MM.1S (cell line): Measurements from ENCODE around the gene LRRC56.

Experiments used
- DNase-seq: peaks from one replicate; pipeline ENCODE4 v3.0.0-alpha.2; 2015
- H2AFZ ChIP-seq: fragments of 300-600 bp; sonication (generic); 2 replicates; pipeline ENCODE4 v1.6.0; 2016; ENCODE audit warnings: antibody characterized with exemption, low read length
- H3F3A ChIP-seq: fragments of 300-600 bp; sonication (generic); 2 replicates; pipeline ENCODE4 v1.6.1; 2016; ENCODE audit warnings: mild to moderate bottlenecking, antibody characterized with exemption, low read length, moderate library complexity, mixed read lengths; ENCODE audit not compliant: insufficient read depth
- H3K27ac ChIP-seq: fragments of 300-600 bp; sonication (generic); 2 replicates; pipeline ENCODE4 v1.5.1; 2016; ENCODE audit warnings: mild to moderate bottlenecking, low read length
- H3K27me3 ChIP-seq: fragments of 300-600 bp; sonication (generic); replicated peaks from 2 replicates; pipeline ENCODE4 v1.6.0; 2016; ENCODE audit warnings: low read length; ENCODE audit not compliant: insufficient read depth
- H3K36me3 ChIP-seq: fragments of 300-600 bp; sonication (generic); replicated peaks from 2 replicates; pipeline ENCODE4 v1.6.1; 2016; ENCODE audit warnings: mild to moderate bottlenecking, low read length, mixed read lengths; ENCODE audit not compliant: insufficient read depth
- H3K4me1 ChIP-seq: fragments of 300-600 bp; sonication (generic); 2 replicates; pipeline ENCODE4 v1.6.1; 2016; ENCODE audit warnings: low read length, mixed read lengths
- H3K4me2 ChIP-seq: fragments of 300-600 bp; sonication (generic); 2 replicates; pipeline ENCODE4 v1.6.0; 2016; ENCODE audit warnings: low read depth, low read length
- H3K4me3 ChIP-seq: fragments of 300-600 bp; sonication (generic); 2 replicates; pipeline ENCODE4 v1.5.1; 2016; ENCODE audit warnings: low read length, mixed read lengths
- H3K79me2 ChIP-seq: fragments of 300-600 bp; sonication (generic); 2 replicates; pipeline ENCODE4 v1.6.1; 2016; ENCODE audit warnings: mixed run types, low read length, mixed read lengths
- H3K9ac ChIP-seq: fragments of 300-600 bp; sonication (generic); 2 replicates; pipeline ENCODE4 v1.6.1; 2016; ENCODE audit warnings: low read length, mixed read lengths
- H3K9me2 ChIP-seq: fragments of 300-600 bp; sonication (generic); replicated peaks from 2 replicates; pipeline ENCODE4 v1.6.1; 2016; ENCODE audit warnings: mild to moderate bottlenecking, low read length, mixed read lengths; ENCODE audit not compliant: insufficient read depth
- H3K9me3 ChIP-seq: fragments of 300-600 bp; sonication (generic); replicated peaks from 2 replicates; pipeline ENCODE4 v1.6.1; 2016; ENCODE audit warnings: mild to moderate bottlenecking, low read length, mixed read lengths; ENCODE audit not compliant: insufficient read depth
- H4K20me1 ChIP-seq: fragments of 300-600 bp; sonication (generic); 2 replicates; pipeline ENCODE4 v1.6.1; 2016; ENCODE audit warnings: mild to moderate bottlenecking, low read length, moderate library complexity, mixed read lengths; ENCODE audit not compliant: insufficient read depth
- CTCF ChIP-seq: fragments of 300-600 bp; sonication (generic); IDR thresholded peaks from 2 replicates; pipeline ENCODE4 v1.5.1; 2016; ENCODE audit warnings: antibody characterized with exemption, low read length, mixed read lengths
- EZH2 ChIP-seq: fragments of 300-600 bp; sonication (generic); optimal IDR thresholded peaks from 2 replicates; pipeline ENCODE3; 2017; ENCODE audit warnings: low read depth, mild to moderate bottlenecking, antibody characterized with exemption, low read length, mixed read lengths
- EZH2phosphoT487 ChIP-seq: fragments of 300-600 bp; sonication (generic); IDR thresholded peaks from 2 replicates; pipeline ENCODE4 v1.6.1; 2018; ENCODE audit warnings: antibody characterized with exemption, low read length

Gene LRRC56

DNA sequence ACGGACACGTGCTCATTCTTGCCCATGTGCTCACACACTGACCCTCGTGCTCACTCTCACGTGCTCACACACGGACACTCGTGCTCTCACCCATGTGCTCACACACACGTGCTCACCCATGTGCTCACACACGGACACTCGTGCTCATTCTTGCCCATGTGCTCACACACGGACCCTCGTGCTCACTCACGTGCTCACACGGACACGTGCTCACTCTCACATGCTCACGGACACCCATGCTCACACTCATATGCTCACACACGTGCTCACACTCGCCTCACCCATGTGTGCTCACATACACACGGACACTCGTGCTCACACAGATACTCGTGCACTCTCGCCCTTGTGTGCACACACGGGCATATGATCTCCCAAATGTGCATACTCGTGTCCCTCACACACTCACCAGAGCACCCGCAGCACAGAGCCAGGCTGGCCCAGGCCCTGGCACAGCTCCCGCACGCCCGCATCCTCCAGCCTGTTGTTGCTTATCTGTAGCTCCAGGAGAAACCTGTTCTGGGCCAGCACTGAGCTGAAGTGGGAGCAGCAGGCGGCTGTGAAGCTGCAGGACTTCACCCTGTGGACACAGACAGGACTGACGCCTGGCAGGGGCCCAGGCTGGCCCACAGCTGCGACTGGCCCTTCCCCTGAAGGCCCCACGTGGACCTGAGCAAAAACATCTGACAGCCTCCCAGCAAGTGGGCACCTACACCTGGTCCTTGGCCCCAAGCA, 39.6 kb upstream of the LRRC56 start:
- DNase-seq, result no peak
- Histone ChIP-seq H3K9ac (no peak overlapping the region), H3K27ac (no peak overlapping the region), H3K9me3 (no peaks in the 10 kb centered on the region), H3K4me3 (no peak overlapping the region), H3K36me3 (no peaks in the 10 kb centered on the region; the same call in 1 of the 2 replicates), H3K79me2 (peaks cover 11% of the 10 kb centered on the region; the same call in 1 of the 2 replicates), H3K9me2 (no peaks in the 10 kb centered on the region), H3K4me1 (no peaks in the 10 kb centered on the region), H2AFZ (no peak overlapping the region), H4K20me1 (no peaks in the 10 kb centered on the region), H3K27me3 (no peaks in the 10 kb centered on the region), H3K4me2 (no peak overlapping the region), H3F3A (no peaks in the 10 kb centered on the region)
- TF ChIP-seq EZH2 (no peak), CTCF (no peak), EZH2phosphoT487 (no peak)

- TF ChIP-seq EZH2phosphoT487, result no peak
- no peak for TF ChIP-seq EZH2
- no peak for TF ChIP-seq CTCF
- peaks cover 13% of the 10 kb centered on the region; the same call in 1 of the 2 replicates for H3K79me2 ChIP-seq
- no peak overlapping the region for H3K4me3 ChIP-seq
- no peak overlapping the region for H3K27ac ChIP-seq
- H3K4me2 ChIP-seq, result no peak overlapping the region
- no peaks in the 10 kb centered on the region; the same call in 1 of the 2 replicates for H3K36me3 ChIP-seq
- H3K9ac ChIP-seq, result no peak overlapping the region
- H3K9me2 ChIP-seq, result no peaks in the 10 kb centered on the region
- H3K9me3 ChIP-seq, result no peaks in the 10 kb centered on the region
- H3F3A ChIP-seq, result no peaks in the 10 kb centered on the region
- no peaks in the 10 kb centered on the region for H3K4me1 ChIP-seq
- DNase-seq, result no peak
- no peak overlapping the region for H2AFZ ChIP-seq
- H3K27me3 ChIP-seq, result no peaks in the 10 kb centered on the region
- H4K20me1 ChIP-seq, result no peaks in the 10 kb centered on the region
Observed at GRCh38 chr11:498297-499181, 38.8 kb upstream of the LRRC56 start.

- TF ChIP-seq CTCF, result no peak
- TF ChIP-seq EZH2phosphoT487, result no peak
- no peak for TF ChIP-seq EZH2
- Histone ChIP-seq H3F3A (no peaks in the 10 kb centered on the region), H3K4me2 (no peak overlapping the region), H4K20me1 (no peaks in the 10 kb centered on the region), H2AFZ (no peak overlapping the region), H3K79me2 (peaks cover 21% of the 10 kb centered on the region), H3K4me3 (no peak overlapping the region), H3K9me2 (no peaks in the 10 kb centered on the region), H3K27me3 (no peaks in the 10 kb centered on the region), H3K4me1 (no peaks in the 10 kb centered on the region), H3K9me3 (no peaks in the 10 kb centered on the region), H3K9ac (no peak overlapping the region), H3K27ac (no peak overlapping the region), H3K36me3 (no peaks in the 10 kb centered on the region; the same call in 1 of the 2 replicates)
- no peak for DNase-seq
Observed at GRCh38 chr11:499201-500076, 37.9 kb upstream of the LRRC56 start.
